GM12891 (cell line): ENCODE results near the gene BTBD18.

Experiments used
- PAX5 ChIP-seq: IDR thresholded peaks from 2 replicates; pipeline ENCODE4 v1.6.1; 2011; ENCODE audit warnings: low read length, moderate library complexity, mild to moderate bottlenecking; ENCODE audit not compliant: insufficient read depth, severe bottlenecking
- POLR2A ChIP-seq: IDR thresholded peaks from 2 replicates; pipeline ENCODE4 v1.6.1; 2011; ENCODE audit warnings: low read depth, low read length, control low read depth
- POLR2AphosphoS5 ChIP-seq: IDR thresholded peaks from 2 replicates; pipeline ENCODE4 v1.6.1; 2011; ENCODE audit warnings: low read depth, low read length, control low read depth
- POU2F2 ChIP-seq: IDR thresholded peaks from 2 replicates; pipeline ENCODE4 v1.6.1; 2011; ENCODE audit warnings: low read depth, mild to moderate bottlenecking, control low read depth, low read length, moderate library complexity
- SPI1 ChIP-seq: IDR thresholded peaks from 2 replicates; pipeline ENCODE4 v1.6.1; 2011; ENCODE audit warnings: low read depth, low read length, control low read depth
- TAF1 ChIP-seq: IDR thresholded peaks from 2 replicates; pipeline ENCODE4 v1.6.1; 2011; ENCODE audit warnings: low read depth, low read length, control low read depth

DNA sequence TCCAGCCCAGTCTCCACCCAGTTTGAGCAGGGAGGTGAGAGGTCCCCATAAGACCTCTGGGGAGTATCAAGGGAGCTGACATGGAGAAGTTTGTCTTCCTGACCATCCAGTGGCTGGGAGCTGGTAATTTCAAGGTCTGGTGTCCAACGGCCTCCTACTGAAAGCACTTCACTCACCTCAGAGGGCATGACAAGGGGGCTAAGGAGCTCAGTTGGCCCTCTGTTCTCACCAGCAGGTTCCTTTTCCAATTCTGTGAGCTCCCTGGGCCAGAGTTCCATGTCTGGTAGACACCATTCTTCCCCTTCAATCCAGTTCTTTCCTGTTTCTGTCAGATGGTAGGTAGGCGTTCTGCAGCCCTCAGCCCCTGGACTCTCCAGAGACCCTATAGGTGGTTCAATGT, 7.3 kb downstream of the BTBD18 start:
- TF ChIP-seq POLR2AphosphoS5 (peak; percentile 44; the same call in 1 of the 2 replicates), POLR2A (peak; percentile 76), SPI1 (no peak), TAF1 (no peak), POU2F2 (no peak), PAX5 (no peak)
